K562 (cell line): ENCODE results near the gene UBE2L3. TPM values are rescaled to one million over a fixed set of nuclear protein-coding genes. Genes with fewer than 3 reads are reported as not detected.

ENCODE experiments used
- ATAC-seq: fragments of 200-7000 bp; cut with Tn5 transposase; 3 replicates; pipeline ENCODE4 v1.9.1; 2020; ENCODE audit warnings: moderate library complexity
- BruUV-seq: library from RNA; stranded (reverse); fragments of 400-500 nt; replicated peaks from 2 replicates; lab custom pipeline; 2021; lab: Mats Ljungman, UMichigan
- CTCF ChIA-PET: fragments of 300-600 bp; formaldehyde crosslinking; extraction: SDS; loops from one replicate; lab custom pipeline; 2021; ENCODE audit warnings: low intra/inter-chr PET ratio; lab: Yijun Ruan, JAX
- POLR2A ChIA-PET: fragments of 300-600, 350-650 bp; sonication (Branson Sonifier 250); formaldehyde crosslinking; extraction: SDS; loops from one replicate; lab custom pipeline; 2021; ENCODE audit warnings: antibody characterized with exemption, inconsistent platforms; lab: Yijun Ruan, JAX
- DNase-seq, 4 experiments: peaks; one replicate each; pipeline versions ENCODE4 v3.0.0 to v3.0.0-alpha.2; 2011 to 2018; ENCODE audit warnings: low spot score in 3 of 4, mixed read lengths in 3 of 4; ENCODE audit errors: extremely low read depth in 1 of 4
- FAIRE-seq: peaks from 2 replicates; lab custom pipeline; 2011; peaks lifted over from hg19 to GRCh38; lab: Jason Lieb, UNC
- H2AFZ ChIP-seq: 2 replicates; pipeline ENCODE4 v1.6.0; 2011; ENCODE audit warnings: low read depth, low read length, control low read depth, inconsistent platforms
- H3K27ac ChIP-seq: fragments of 200-600 bp; 3 replicates; pipeline ENCODE4 v1.8.0; 2011; ENCODE audit warnings: low read depth, mild to moderate bottlenecking, control low read depth, inconsistent platforms, low read length, moderate library complexity, mixed read lengths; ENCODE audit errors: extremely low read depth
- H3K27me3 ChIP-seq, 2 experiments: fragments of 300-600 bp in 1 of 2; 2 replicates in 1 of 2; 3 replicates in 1 of 2; pipeline versions ENCODE4 v1.6.0 to v1.8.0; 2011; ENCODE audit warnings: inconsistent platforms in 2 of 2, low read length in 2 of 2, mild to moderate bottlenecking in 1 of 2, mixed read lengths in 1 of 2, moderate library complexity in 1 of 2; ENCODE audit not compliant: control insufficient read depth in 2 of 2, insufficient read depth in 2 of 2
- H3K36me3 ChIP-seq: fragments of 300-600 bp; 3 replicates; pipeline ENCODE4 v1.8.0; 2011; ENCODE audit warnings: mild to moderate bottlenecking, low read length, inconsistent platforms; ENCODE audit not compliant: control insufficient read depth, insufficient read depth
- H3K4me1 ChIP-seq, 2 experiments: fragments of 200-600 bp in 1 of 2; replicated peaks in 1 of 2; 2 replicates in 1 of 2; 3 replicates in 1 of 2; pipeline versions ENCODE4 v1.5.1 to v1.8.0; 2011; ENCODE audit warnings: inconsistent platforms in 2 of 2, low read length in 2 of 2, mild to moderate bottlenecking in 1 of 2, mixed read lengths in 1 of 2, moderate library complexity in 1 of 2; ENCODE audit not compliant: control insufficient read depth in 2 of 2, insufficient read depth in 2 of 2
- H3K4me2 ChIP-seq: 2 replicates; pipeline ENCODE4 v1.6.1; 2011; ENCODE audit warnings: low read length, control low read depth, inconsistent platforms, mixed read lengths; ENCODE audit not compliant: insufficient read depth
- H3K4me3 ChIP-seq: fragments of 200-600 bp; sonication (generic), shearing (Covaris generic); 2 replicates; pipeline ENCODE4 v1.5.1; 2016; ENCODE audit warnings: control low read depth, inconsistent platforms
- H3K79me2 ChIP-seq: fragments of 200-600 bp; 3 replicates; pipeline ENCODE4 v1.8.0; 2011; ENCODE audit warnings: low read length, inconsistent platforms; ENCODE audit not compliant: control insufficient read depth, insufficient read depth
- H3K9ac ChIP-seq, 2 experiments: 2 replicates each; pipeline versions ENCODE4 v1.6.0 to v1.6.1; 2011; ENCODE audit warnings: low read depth in 2 of 2, low read length in 2 of 2, control low read depth in 1 of 2, inconsistent platforms in 1 of 2, mild to moderate bottlenecking in 1 of 2, mixed read lengths in 1 of 2; ENCODE audit not compliant: insufficient read depth in 1 of 2
- H3K9me1 ChIP-seq: one replicate; pipeline ENCODE4 v1.6.0; 2011; ENCODE audit warnings: inconsistent platforms, mild to moderate bottlenecking, low read length, moderate library complexity; ENCODE audit not compliant: control insufficient read depth, insufficient read depth
- H3K9me3 ChIP-seq: replicated peaks from 2 replicates; pipeline ENCODE4 v1.5.1; 2011; ENCODE audit warnings: low read depth, low read length, inconsistent platforms; ENCODE audit not compliant: control insufficient read depth, insufficient read depth
- H4K20me1 ChIP-seq: replicated peaks from 2 replicates; pipeline ENCODE4 v1.6.1; 2011; ENCODE audit warnings: low read length, inconsistent platforms, mixed read lengths; ENCODE audit not compliant: control insufficient read depth, insufficient read depth
- BHLHE40 ChIP-seq: IDR thresholded peaks from 2 replicates; pipeline ENCODE4 v1.6.1; 2011; ENCODE audit warnings: low read length, improper control_type of control experiment
- CHD1 ChIP-seq: fragments of 200-600 bp; sonication (generic); IDR thresholded peaks from one replicate; pipeline ENCODE4 v1.6.1; 2012; ENCODE audit warnings: mild to moderate bottlenecking, moderate library complexity, low read length, inconsistent platforms
- CXXC5 ChIP-seq: fragments of 250-450 bp; sonication (Bioruptor Pico); IDR thresholded peaks from 2 replicates; pipeline ENCODE4 v1.8.0; 2022; ENCODE audit warnings: inconsistent platforms, mild to moderate bottlenecking, moderate library complexity
- E2F6 ChIP-seq, 2 experiments: IDR thresholded peaks; 2 replicates each; pipeline ENCODE4 v1.6.1; 2011; ENCODE audit warnings: borderline replicate concordance in 1 of 2, control low read depth in 1 of 2, low read depth in 1 of 2, low read length in 1 of 2, mild to moderate bottlenecking in 1 of 2, mixed read lengths in 1 of 2, moderate library complexity in 1 of 2; ENCODE audit not compliant: insufficient read depth in 1 of 2, insufficient read length in 1 of 2, poor library complexity in 1 of 2, severe bottlenecking in 1 of 2; ENCODE audit errors: extremely low read depth in 1 of 2
- EHMT2 ChIP-seq: fragments of 450-650 bp; IDR thresholded peaks from 2 replicates; pipeline ENCODE4 v1.6.1; 2018; ENCODE audit warnings: antibody characterized with exemption
- ESRRB ChIP-seq: fragments of 250-450 bp; sonication (Bioruptor Pico); IDR thresholded peaks from 2 replicates; pipeline ENCODE4 v1.5.0; 2020; ENCODE audit warnings: mild to moderate bottlenecking, moderate library complexity, borderline replicate concordance
- MCM7 ChIP-seq, 2 experiments: fragments of 450-650 bp; IDR thresholded peaks; 2 replicates each; pipeline ENCODE4 v1.6.1; 2016 to 2018
- RHOXF2B ChIP-seq: fragments of 250-450 bp; sonication (Bioruptor Pico); conservative IDR thresholded peaks from 2 replicates; pipeline ENCODE4 v1.5.1; 2021
- TBP ChIP-seq: optimal IDR thresholded peaks from 2 replicates; pipeline ENCODE3; 2011; ENCODE audit warnings: low read depth, low read length, improper control_type of control experiment
- YY1 ChIP-seq, 3 experiments: IDR thresholded peaks; 2 replicates each; pipeline ENCODE4 v1.6.1; 2011; ENCODE audit warnings: low read length in 2 of 3, mild to moderate bottlenecking in 2 of 3, moderate library complexity in 2 of 3, borderline replicate concordance in 1 of 3, control low read depth in 1 of 3, low read depth in 1 of 3; ENCODE audit not compliant: insufficient read depth in 3 of 3, insufficient replicate concordance in 2 of 3, control insufficient read depth in 1 of 3, insufficient read length in 1 of 3; ENCODE audit errors: extremely low read depth in 1 of 3
- ZNF324 ChIP-seq: fragments of 250-450 bp; sonication (Bioruptor Pico); IDR thresholded peaks from 2 replicates; pipeline ENCODE4 v1.4.0; 2020; ENCODE audit warnings: mild to moderate bottlenecking
- WGBS: fragments of 100-300 bp; shearing (Covaris generic); methylation state at CpG from one replicate; pipeline ENCODE4 v1.1.6; 2016; ENCODE audit warnings: low coverage, mixed read lengths; ENCODE audit not compliant: insufficient coverage; ENCODE audit errors: missing lambda C conversion rate; 5-methylcytosine and 5-hydroxymethylcytosine counted together
- in situ Hi-C: fragments of 300-500 bp; cut with MboI; formaldehyde crosslinking; loops from 4 replicates; pipeline ENCODE4 v1.15.0; 2018; ENCODE audit warnings: inconsistent platforms, mixed read lengths
- intact Hi-C: fragments of 100-400 bp; cut with micrococcal nuclease; formaldehyde crosslinking; loops from 2 replicates; pipeline ENCODE4 v1.14.2; 2022
- polyA plus RNA-seq, 8 experiments: library from polyadenylated mRNA; depleted of rRNA in 4 of 8; stranded (reverse) in 5 of 8; unstranded in 3 of 8; fragments of >200 nt; fragmentation: Nextera tagmentation in 2 of 8; fragmentation: Illumina TruSeq in 1 of 8; extraction: Ambion mirVana in 2 of 8; extraction: Trizol in 1 of 8; gene quantifications; 2 replicates each; pipeline versions ENCODE4 v1.2.1 to v1.2.3, GENCODE V29; 2011 to 2014; ENCODE audit warnings: inconsistent platforms in 1 of 8, missing spikeins in 1 of 8
- total RNA-seq, 7 experiments: library from RNA; depleted of rRNA in 6 of 7; stranded (reverse); fragments of >200 nt in 6 of 7; fragmentation: Illumina TruSeq in 2 of 7; extraction: Trizol in 2 of 7; gene quantifications; 2 replicates each; pipeline versions ENCODE4 v1.2.1 to v1.2.3, GENCODE V29; 2011 to 2021; ENCODE audit warnings: low replicate concordance in 1 of 7
- TF ChIP-seq, protein P1 (sequence below), 2 experiments: fragments of 450-650 bp; formaldehyde crosslinking in 1 of 2; IDR thresholded peaks; 2 replicates each; pipeline versions ENCODE4 v1.4.0 to v1.6.1; 2014 to 2020; ENCODE audit warnings: mild to moderate bottlenecking in 2 of 2, borderline replicate concordance in 1 of 2, low read depth in 1 of 2

The UBE2L3 gene
- total and polyA plus RNA-seq, 9 of the 15 experiments (the other 6 are each of a cell fraction or from before 2014, with no cell fraction given), result 215 to 625 (median 285) TPM

GRCh38 chr22:21666786-21667185, 99.3 kb downstream of the UBE2L3 start:
- POLR2A ChIA-PET, result interaction anchor here (0.8 to 8.9 kb wide), 18 partner anchors 8 to 469 kb away, joined by 3 to 167 read pairs (median 12); partner anchors contain the start of gene SDF2L1
- BruUV-seq, result no TSS peak
- ATAC-seq (peak; percentile 29), DNase-seq (peak; percentile 73 to 80 (median 78)), FAIRE-seq (no peak)
- Histone ChIP-seq H3K4me2 (peak overlapping the region; percentile 91), H3K27ac (peak overlapping the region; percentile 84), H3K4me1 (peaks cover 14 to 24% of the 10 kb centered on the region in 2 experiments; a peak in 4 of 5 replicates), H3K4me3 (peak overlapping the region; percentile 44), H4K20me1 (no peaks in the 10 kb centered on the region; the same call in 1 of the 2 replicates), H3K9me3 (0 out of 2 replicates have a peak, but pooled peaks cover 2% of the 10 kb centered on the region), H3K79me2 (peaks cover 31% of the 10 kb centered on the region), H2AFZ (peak overlapping the region; percentile 96), H3K27me3 (no peaks in the 10 kb centered on the region), H3K36me3 (peaks cover 30% of the 10 kb centered on the region), H3K9ac (peak overlapping the region; percentile 81 to 94), H3K9me1 (peaks cover 8% of the 10 kb centered on the region)
- intact Hi-C loops, result loop anchor here (1.0 to 2.0 kb wide), 4 partner anchors 14 to 272 kb away; no protein-coding TSS in a partner anchor
- in situ Hi-C loops, result loop anchor here (25.0 kb wide), 1 partner anchor 1329 kb away; no protein-coding TSS in a partner anchor
- CTCF ChIA-PET, result interaction anchor here (0.6 to 2.6 kb wide), 3 partner anchors 272 to 529 kb away, joined by 3 to 9 read pairs (median 4); no protein-coding TSS in a partner anchor
- 5% methylated on average over 16 of the region's 16 CpGs for WGBS
- TF ChIP-seq CHD1 (peak; percentile 8), MCM7 (IDR thresholded peaks at IDR 0.05) (no peak), BHLHE40 (0 out of 2 replicates have a peak, but pooled peaks have one; percentile 17), ZNF324 (CRISPR knock-in tag) (no peak), CXXC5 (CRISPR knock-in tag) (no peak), EHMT2 (no peak), YY1 (IDR thresholded peaks at IDR 0.05; ENCODE audit: borderline replicate concordance in 1 of 3, control insufficient read depth in 1 of 3, extremely low read depth in 1 of 3, insufficient read depth in 3 of 3, insufficient read length in 1 of 3, insufficient replicate concordance in 2 of 3, low read depth in 1 of 3, low read length in 2 of 3) (peak in 1 of 3 experiments; percentile 9), RHOXF2B (CRISPR knock-in tag) (no peak), E2F6 (IDR thresholded peaks at IDR 0.05; ENCODE audit: borderline replicate concordance in 1 of 2, extremely low read depth in 1 of 2, insufficient read depth in 1 of 2, insufficient read length in 1 of 2, low read depth in 1 of 2, low read length in 1 of 2, poor library complexity in 1 of 2, severe bottlenecking in 1 of 2) (peak in 1 of 2 experiments; percentile 40), TBP (no peak), ESRRB (no peak)
- TF ChIP-seq, protein P1, sequence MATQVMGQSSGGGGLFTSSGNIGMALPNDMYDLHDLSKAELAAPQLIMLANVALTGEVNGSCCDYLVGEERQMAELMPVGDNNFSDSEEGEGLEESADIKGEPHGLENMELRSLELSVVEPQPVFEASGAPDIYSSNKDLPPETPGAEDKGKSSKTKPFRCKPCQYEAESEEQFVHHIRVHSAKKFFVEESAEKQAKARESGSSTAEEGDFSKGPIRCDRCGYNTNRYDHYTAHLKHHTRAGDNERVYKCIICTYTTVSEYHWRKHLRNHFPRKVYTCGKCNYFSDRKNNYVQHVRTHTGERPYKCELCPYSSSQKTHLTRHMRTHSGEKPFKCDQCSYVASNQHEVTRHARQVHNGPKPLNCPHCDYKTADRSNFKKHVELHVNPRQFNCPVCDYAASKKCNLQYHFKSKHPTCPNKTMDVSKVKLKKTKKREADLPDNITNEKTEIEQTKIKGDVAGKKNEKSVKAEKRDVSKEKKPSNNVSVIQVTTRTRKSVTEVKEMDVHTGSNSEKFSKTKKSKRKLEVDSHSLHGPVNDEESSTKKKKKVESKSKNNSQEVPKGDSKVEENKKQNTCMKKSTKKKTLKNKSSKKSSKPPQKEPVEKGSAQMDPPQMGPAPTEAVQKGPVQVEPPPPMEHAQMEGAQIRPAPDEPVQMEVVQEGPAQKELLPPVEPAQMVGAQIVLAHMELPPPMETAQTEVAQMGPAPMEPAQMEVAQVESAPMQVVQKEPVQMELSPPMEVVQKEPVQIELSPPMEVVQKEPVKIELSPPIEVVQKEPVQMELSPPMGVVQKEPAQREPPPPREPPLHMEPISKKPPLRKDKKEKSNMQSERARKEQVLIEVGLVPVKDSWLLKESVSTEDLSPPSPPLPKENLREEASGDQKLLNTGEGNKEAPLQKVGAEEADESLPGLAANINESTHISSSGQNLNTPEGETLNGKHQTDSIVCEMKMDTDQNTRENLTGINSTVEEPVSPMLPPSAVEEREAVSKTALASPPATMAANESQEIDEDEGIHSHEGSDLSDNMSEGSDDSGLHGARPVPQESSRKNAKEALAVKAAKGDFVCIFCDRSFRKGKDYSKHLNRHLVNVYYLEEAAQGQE (IDR thresholded peaks at IDR 0.05; ENCODE audit: borderline replicate concordance), result no peak
- TF ChIP-seq, protein P1 (CRISPR knock-in tag; IDR thresholded peaks at IDR 0.05; ENCODE audit: low read depth), result no peak
